Activated CD4-positive, alpha-beta T cell treated with anti-CD3 and anti-CD28 coated beads for 1 hour (primary cell): ENCODE results near the gene SLC27A2.
A peak's percentile ranks its signal among the peaks of the same experiment; 100 is the strongest.

Experiments used
- DNase-seq: peaks from one replicate; pipeline ENCODE4 v3.0.0-alpha.2; 2020

Gene SLC27A2

GRCh38 chr15:50244959-50245624, 63.1 kb downstream of the SLC27A2 start:
- DNase-seq: no peak

DNA sequence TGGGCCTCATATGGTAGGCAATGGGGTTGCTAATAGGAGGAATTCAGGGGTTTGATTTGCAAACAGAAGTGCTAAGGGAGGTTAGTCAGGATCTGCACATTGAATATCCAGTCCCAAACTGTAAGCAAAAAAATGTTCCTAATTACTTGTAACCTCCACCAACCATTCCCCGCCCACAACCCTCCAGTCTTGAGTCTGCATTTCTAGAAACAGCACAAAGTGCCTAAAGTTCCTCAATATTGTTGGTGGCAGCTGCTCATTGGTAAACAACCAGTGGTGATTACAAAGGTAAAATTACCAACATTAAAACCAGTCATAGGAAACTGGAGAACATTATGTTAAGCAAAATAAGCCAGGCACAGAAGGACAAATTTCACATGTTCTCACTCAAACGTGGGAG, 64.6 kb downstream of the SLC27A2 start:
- no peak for DNase-seq

- peak; percentile 38 for DNase-seq
Observed at GRCh38 chr15:50247819-50248655, 66.0 kb downstream of the SLC27A2 start.

DNA sequence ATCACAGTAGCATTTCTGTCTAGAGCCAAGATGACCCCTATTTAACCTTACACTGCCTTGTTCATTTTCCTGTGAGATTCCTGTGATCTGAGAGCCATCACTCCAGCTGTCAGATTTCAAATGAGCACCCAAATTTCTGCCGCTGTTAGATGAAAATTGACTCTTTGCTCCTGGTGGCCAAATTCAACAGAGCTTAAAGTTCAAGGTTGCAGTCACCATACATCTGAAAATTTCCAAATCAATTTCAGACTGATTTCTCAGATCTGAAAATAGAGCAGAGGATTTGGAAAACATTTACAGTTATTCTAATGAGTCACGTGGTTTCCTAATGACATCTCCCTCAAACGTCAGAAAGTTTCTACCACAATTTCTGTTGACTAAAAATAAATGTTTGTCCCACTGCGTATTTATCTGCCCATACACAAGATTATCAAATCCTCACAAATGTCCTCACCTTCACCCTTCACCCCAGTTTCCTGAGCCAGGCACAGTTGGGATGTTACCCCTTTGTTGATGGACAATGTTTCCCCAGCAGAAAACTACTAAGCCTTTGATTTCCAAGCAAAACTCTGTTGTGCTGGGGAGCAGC, 67.1 kb downstream of the SLC27A2 start:
- DNase-seq: no peak

- DNase-seq: no peak
Observed at GRCh38 chr15:50249704-50250103, 67.7 kb downstream of the SLC27A2 start.

GRCh38 chr15:50250760-50251394, 68.9 kb downstream of the SLC27A2 start:
- no peak for DNase-seq

DNA sequence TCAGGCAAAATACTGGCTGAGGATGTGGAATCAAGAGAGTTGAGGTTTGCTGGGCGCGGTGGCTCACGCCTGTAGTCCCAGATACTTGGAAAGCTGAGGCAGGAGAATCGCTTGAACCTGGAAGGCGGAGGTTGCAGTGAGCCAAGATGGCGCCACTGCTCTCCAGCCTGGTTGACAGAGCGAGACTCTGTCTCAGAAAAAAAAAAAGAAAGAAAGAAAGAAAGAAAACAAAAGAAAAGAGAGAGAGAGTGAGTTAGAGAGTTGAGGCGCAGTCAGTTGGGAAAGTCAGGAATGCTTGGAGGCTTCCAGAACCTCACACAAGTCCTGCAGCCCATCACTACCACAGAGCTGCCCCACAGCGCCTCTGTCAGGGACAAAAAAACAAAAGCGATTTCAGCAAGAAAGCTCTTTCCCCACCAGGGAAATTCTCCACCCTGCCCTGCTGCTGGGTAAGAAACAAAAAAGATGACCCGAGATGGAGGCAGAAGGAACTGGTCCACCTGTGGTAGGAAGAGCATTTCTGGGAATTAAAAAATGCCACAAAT, 69.7 kb downstream of the SLC27A2 start:
- no peak for DNase-seq

DNA sequence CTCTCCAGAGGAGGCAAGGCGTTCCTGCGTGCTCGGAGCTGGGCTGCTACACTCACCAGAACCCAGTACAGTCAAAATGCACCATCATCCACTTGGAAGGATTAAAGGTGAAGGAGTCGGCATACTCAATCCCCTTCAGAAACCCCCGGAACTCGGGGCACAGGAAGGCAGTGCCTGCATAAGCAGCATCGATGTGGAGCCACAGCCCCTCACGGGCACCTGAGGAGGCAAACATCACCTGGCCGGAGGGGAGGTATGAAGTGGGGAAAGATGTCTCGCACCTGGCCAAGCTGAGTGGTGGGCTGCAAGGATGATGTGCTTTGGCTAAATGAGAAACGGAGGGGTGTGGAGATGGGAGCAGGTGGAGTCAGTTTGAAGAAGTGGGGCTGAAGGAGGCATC, 70.6 kb downstream of the SLC27A2 start:
- no peak for DNase-seq

DNA sequence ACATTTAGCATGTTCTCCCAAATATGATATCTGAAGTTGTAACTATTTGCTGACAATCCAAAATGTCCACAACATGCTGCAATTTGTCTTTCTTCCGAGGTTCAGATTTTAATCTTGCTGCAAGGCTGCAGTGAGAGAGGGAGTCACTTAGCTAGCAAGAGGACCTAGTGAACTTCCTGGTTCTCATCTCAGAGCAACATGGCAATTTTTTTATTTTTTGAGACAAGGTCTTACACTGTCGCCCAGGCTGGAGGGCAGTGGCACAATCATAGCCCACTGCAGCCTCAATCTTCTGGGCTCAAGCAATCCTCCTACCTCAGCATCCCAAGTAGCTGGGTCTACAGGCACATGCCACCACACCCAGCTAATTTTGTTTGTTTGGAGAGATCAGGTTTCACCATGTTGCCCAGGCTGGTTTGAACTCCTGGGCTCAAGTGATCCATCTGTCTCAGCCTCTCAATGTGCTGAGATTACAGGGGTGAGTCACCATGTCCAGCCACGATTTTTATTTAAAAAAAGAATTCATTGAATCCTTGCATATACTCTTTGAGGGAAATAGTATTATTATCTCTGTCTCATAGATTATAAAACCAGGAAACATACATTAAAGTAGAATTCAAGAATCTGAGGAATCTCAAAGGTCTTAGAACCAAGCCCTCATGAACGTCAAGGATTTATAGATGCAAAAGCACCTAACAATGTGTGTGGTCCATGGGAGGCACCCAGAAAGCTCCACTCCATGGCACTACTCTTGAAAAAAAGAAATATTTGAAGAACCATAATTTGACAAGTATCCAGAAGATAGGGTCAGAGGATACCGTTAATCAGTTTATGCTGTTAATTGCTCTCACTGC, 74.4 kb downstream of the SLC27A2 start:
- no peak for DNase-seq

- DNase-seq: no peak
Observed at GRCh38 chr15:50257332-50257731, 75.3 kb downstream of the SLC27A2 start.

GRCh38 chr15:50257924-50258323, 75.9 kb downstream of the SLC27A2 start:
- DNase-seq: no peak

DNA sequence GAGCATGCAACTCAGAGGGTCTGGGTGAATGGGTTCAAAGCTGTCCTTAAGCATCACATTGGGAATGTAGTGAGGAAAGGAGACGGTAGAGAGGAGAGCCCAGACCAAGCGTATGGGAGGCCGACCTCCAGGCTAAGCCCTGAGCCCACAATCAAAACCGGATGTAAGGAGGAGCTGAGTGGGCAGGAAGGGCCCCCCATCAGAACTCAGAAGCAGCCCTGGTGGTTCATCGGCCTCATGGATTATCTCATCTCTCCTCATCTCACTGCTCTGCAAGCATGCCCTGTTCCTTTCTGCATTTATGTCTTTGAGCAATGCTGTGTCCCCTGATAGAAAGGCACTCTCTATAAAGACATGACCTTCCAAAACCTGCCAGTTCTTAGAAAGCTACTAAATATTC, 77.3 kb downstream of the SLC27A2 start:
- no peak for DNase-seq

- no peak for DNase-seq
Observed at GRCh38 chr15:50260969-50261496, 79.0 kb downstream of the SLC27A2 start.

- DNase-seq: no peak
Observed at GRCh38 chr15:50261981-50262380, 80.0 kb downstream of the SLC27A2 start.

DNA sequence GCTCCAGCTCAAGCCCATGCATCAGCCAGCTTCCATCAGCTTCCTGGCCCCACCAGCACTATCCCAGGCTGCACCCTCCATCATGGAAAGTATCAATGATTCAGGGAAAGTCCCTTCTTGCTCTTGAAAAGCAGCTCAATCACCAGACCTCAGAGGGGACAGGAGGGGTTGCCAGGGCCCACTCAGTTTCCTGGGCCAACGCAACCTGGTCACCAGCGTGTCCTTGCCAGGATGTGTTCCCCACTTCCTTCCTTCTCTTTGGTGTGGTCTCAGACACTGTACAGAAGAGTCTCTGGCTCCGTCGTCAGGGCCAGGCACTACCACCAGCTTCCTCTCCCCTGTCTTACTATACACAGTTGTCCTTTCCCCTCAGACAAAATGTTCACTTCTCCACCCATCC, 80.5 kb downstream of the SLC27A2 start:
- DNase-seq: no peak

DNA sequence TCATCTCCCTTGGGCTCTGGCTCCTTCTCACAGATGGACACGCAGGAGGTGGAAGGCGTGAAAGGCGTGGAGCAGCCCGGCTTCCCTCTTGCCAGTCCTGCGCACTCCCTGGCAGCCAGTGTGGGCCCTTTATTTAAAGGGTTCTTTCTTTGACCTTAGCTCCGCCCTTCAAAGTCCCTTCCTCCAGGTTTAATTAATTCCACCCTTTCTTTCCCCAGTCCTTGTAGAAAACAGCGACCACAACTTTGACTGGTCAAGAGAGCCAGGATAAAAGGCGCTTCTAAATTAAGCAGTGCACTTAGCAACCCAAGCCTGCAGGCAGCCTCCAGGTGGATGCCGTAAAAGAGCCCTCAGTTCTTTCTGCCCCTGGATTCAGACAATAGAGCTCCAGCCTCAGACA, 83.6 kb downstream of the SLC27A2 start, which contains the start of gene HDC:
Gene HDC (minus strand): TSS at position 107 of the 400 bp plus-strand sequence. CDS start 103 bp downstream, at position 4.
- no peak for DNase-seq

GRCh38 chr15:50267577-50267976, 85.6 kb downstream of the SLC27A2 start:
- DNase-seq: no peak

DNA sequence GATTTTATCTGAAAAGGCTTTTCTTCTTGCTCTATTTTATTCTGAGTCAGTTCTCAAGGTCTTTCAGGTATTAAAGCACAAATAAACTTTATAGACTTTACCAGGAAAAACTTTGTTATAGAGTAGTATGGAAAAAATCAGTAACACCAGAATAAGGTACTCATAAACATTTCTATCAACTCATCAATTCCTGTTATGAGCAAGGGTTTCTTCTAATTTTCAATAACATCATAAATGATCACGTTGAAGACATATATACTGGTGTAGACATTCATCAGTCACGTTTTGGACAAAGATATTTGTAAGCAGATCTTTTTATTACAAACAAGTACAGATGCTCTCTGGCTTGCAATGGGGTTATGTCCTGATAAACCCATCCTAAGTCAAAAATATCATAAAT, 93.1 kb downstream of the SLC27A2 start:
- DNase-seq: no peak

- DNase-seq: no peak
Observed at GRCh38 chr15:50275908-50276307, 93.9 kb downstream of the SLC27A2 start.

DNA sequence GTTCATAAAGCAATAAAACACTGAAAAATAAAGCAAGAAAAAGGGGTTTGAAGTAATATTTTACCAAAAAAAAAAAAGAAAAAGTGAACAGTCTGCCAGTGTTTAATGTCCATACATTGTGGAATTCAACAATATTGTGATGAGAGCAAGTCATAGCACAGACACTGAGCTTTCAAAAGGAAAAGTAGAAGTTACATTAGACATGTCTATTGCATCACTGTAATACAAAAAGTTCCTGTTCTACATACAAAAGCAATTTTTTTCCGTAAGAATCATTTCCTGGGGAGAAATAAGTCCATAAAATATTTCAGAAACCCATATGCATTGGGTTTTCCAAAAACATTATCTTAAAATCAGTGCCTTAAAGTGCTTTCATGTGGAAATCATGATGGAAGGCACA, 95.4 kb downstream of the SLC27A2 start:
- DNase-seq: no peak

DNA sequence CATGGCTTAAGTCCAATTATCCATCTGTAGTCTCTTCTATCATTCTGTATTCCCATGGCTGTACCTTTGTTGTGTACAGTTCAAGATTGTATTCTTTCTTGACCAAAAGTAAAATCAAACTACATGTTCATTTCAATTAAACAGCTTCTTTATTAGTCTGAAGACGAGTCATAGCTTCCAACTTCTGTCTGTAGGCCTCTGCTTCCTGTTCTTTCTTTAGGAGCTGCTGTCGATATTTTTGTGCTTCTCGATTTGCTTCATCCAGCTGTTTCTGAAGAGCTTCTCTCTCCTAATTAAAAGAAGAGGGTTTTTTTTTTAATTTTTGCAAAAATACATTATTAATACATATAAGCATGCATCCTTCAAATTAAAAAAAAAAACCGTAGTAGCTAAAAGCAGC, 96.5 kb downstream of the SLC27A2 start:
- no peak for DNase-seq

- DNase-seq: no peak
Observed at GRCh38 chr15:50280271-50280670, 98.3 kb downstream of the SLC27A2 start.
